Adrenal gland (tissue), 12 donors: ENCODE measurements around the gene ADAMTSL1. TPM values are rescaled to one million over a fixed set of nuclear protein-coding genes. Genes with fewer than 3 reads are reported as not detected.

Experiments used
- DNase-seq, 7 donors: peaks; one replicate each; pipeline ENCODE4 v3.0.0-alpha.2; 2019 to 2020
- H3K27ac ChIP-seq, 5 donors: fragments of 200-600 bp; sonication (generic) in 4 of 5; 1 replicate in 3 of 5; 2 replicates in 2 of 5; pipeline versions ENCODE4 v1.5.1 to v1.8.0; 2016 to 2020; ENCODE audit warnings: mild to moderate bottlenecking in 1 of 5
- H3K27me3 ChIP-seq: fragments of 200-600 bp; 2 replicates; pipeline ENCODE4 v1.8.0; 2021
- H3K36me3 ChIP-seq, 2 donors: fragments of 200-600 bp; replicated peaks in 1 of 2; 1 replicate in 1 of 2; 2 replicates in 1 of 2; pipeline versions ENCODE4 v1.5.1 to v1.8.0; 2018 to 2022
- H3K4me1 ChIP-seq, 2 donors: fragments of 200-600 bp; replicated peaks in 1 of 2; 1 replicate in 1 of 2; 2 replicates in 1 of 2; pipeline versions ENCODE4 v1.5.1 to v1.8.0; 2018 to 2021
- H3K4me3 ChIP-seq, 4 donors: fragments of 200-600 bp; sonication (generic) in 3 of 4; one replicate each; pipeline ENCODE4 v1.5.1; 2016 to 2018
- H3K9me3 ChIP-seq, 3 donors: fragments of 200-600 bp; sonication (generic) in 1 of 3; replicated peaks in 1 of 3; 1 replicate in 2 of 3; 2 replicates in 1 of 3; pipeline versions ENCODE4 v1.5.1 to v1.8.0; 2016 to 2021
- CTCF ChIP-seq, 6 experiments: fragments of 450-650 bp in 4 of 6; fragments of 200-600 bp in 2 of 6; sonication (generic) in 1 of 6; IDR thresholded peaks; 1 replicate in 5 of 6; 2 replicates in 1 of 6; pipeline versions ENCODE4 v1.5.1 to v1.8.0; 2016 to 2021; ENCODE audit warnings: antibody characterized with exemption in 6 of 6, mild to moderate bottlenecking in 2 of 6, moderate library complexity in 1 of 6
- POLR2A ChIP-seq, 2 donors: fragments of 450-650 bp; IDR thresholded peaks; one replicate each; pipeline ENCODE4 v1.6.1; 2017; ENCODE audit warnings: antibody characterized with exemption in 2 of 2, mild to moderate bottlenecking in 2 of 2, moderate library complexity in 1 of 2
- WGBS, 4 donors: extraction: QIAGEN DNeasy Blood & Tissue Kit in 2 of 4; methylation state at CpG; one replicate each; pipeline versions ENCODE4 v1.1.5 to v1.1.7; 2013 to 2017; 5-methylcytosine and 5-hydroxymethylcytosine counted together
- intact Hi-C, 2 donors: fragments of 100-400 bp; cut with DNase I; formaldehyde crosslinking; loops; one replicate each; pipeline versions ENCODE4 v1.14.1 to v1.15.0; 2022 to 2023
- polyA plus RNA-seq, 3 donors: library from polyadenylated mRNA; stranded (reverse); fragments of 200-250 nt in 2 of 3; fragments of 350-450 nt in 1 of 3; fragmentation: Illumina TruSeq in 1 of 3; extraction: RNeasy Lipid Tissue Mini Kit (QIAGEN cat#74804) in 1 of 3; gene quantifications; one replicate each; pipeline ENCODE4 v1.2.3, GENCODE V29; 2013 to 2014
- total RNA-seq, 9 donors: library from RNA; depleted of rRNA in 4 of 9; stranded (reverse); fragments of >200 nt in 4 of 9; fragments of 120-200 nt in 1 of 9; fragmentation: NEBNext Ultra II Directional in 1 of 9; extraction: Animal tissue kit (Norgen Biotek cat#: 25700) in 1 of 9; gene quantifications; one replicate each; pipeline versions ENCODE4 v1.1.0 to v1.2.4, GENCODE V29; 2013 to 2023
- donor health status: healthy with polysubstance abuse.
- donor health status: Bipolar disorder and iron deficiency.
- donor health status: DM: yes; HTN: yes; CAD: no.
- donor health status: DM: no; HTN: no; CAD: no.
- donor health status: DM: no; HTN: no; CAD: no.
- donor health status: DM: yes; HTN: yes; CAD: no.

ADAMTSL1 gene
- total and polyA plus RNA-seq, 12 donors, result 4.9 to 38.1 (median 20.6) TPM

DNA sequence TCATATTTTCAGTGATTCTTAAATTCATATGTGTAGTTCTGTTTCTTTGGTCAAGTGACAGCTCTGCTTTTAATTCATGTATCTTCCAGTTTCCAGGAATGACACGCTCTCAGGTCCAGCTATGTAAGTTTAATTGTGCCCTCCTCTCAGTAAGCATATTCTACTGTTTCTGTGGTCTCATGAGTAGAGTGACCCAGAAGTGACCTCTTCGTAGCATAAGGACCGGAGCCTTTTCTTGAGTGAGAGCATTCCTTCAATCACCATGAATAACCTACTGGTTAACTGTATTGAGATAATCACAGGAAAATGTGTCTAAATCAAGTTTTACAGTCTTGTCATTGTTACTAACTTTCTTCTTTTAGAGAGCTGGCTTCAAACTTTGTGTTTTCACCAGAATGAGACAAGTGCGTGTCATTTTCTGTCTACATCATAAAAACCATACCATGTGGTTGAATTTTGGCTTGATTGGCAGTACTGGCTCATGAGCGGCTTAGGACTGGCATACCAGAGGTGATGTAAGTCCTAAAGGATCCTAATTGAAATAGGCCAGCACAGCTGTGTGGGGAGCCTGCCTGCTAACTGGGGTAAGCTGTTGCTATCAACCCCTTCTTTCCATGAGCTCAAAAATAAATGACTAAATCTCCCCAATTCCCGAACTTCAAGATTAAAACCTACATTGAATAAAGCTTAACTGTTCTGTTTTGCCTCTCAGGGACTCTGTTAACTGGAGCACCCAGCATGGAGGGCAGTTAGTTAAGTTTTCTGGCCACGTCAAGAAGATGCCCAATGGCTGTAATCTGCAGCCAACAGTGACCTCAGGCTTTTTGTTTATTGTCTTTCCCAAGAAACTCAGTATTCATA, 4.8 kb downstream of the ADAMTSL1 start:
- no peaks in the 10 kb centered on the region for H3K4me1 ChIP-seq
- TF ChIP-seq CTCF (IDR thresholded peaks at IDR 0.05) (no peak), POLR2A (IDR thresholded peaks at IDR 0.05) (no peak)
- H3K27ac ChIP-seq, result no peak overlapping the region
- WGBS, 4 donors, result 88 to 93% (median 91%) methylated on average over 7 of the region's 7 CpGs
- no peak overlapping the region for H3K4me3 ChIP-seq
- no peaks in the 10 kb centered on the region for H3K9me3 ChIP-seq
- intact Hi-C loops, result no loop called here
- H3K27me3 ChIP-seq, result no peaks in the 10 kb centered on the region
- no peaks in the 10 kb centered on the region for H3K36me3 ChIP-seq
- no peak for DNase-seq

- no peak for DNase-seq
- no peaks in the 10 kb centered on the region for H3K4me1 ChIP-seq
- H3K36me3 ChIP-seq, result no peaks in the 10 kb centered on the region
- H3K27me3 ChIP-seq, result no peaks in the 10 kb centered on the region
- TF ChIP-seq CTCF (IDR thresholded peaks at IDR 0.05) (no peak), POLR2A (IDR thresholded peaks at IDR 0.05) (no peak)
- no peaks in the 10 kb centered on the region for H3K9me3 ChIP-seq
- H3K4me3 ChIP-seq, result no peak overlapping the region
- H3K27ac ChIP-seq, result no peak overlapping the region
- intact Hi-C loops, result no loop called here
- WGBS, 4 donors, result 83 to 86% (median 85%) methylated on average over 3 of the region's 3 CpGs
These were observed 5.5 kb downstream of the ADAMTSL1 start for GRCh38 chr9:18479405-18479804.

- no peaks in the 10 kb centered on the region for H3K27me3 ChIP-seq
- no peaks in the 10 kb centered on the region for H3K36me3 ChIP-seq
- H3K9me3 ChIP-seq, result no peaks in the 10 kb centered on the region
- no peaks in the 10 kb centered on the region for H3K4me1 ChIP-seq
- WGBS, 4 donors, result 61 to 81% (median 72%) methylated on average over 3 of the region's 3 CpGs
- no peak overlapping the region for H3K27ac ChIP-seq
- intact Hi-C loops, result loop anchor here in 1 of 2 donors (10.0 kb wide), 1 partner anchor 114 kb away; no protein-coding TSS in a partner anchor
- no peak for TF ChIP-seq CTCF (IDR thresholded peaks at IDR 0.05)
- TF ChIP-seq POLR2A (IDR thresholded peaks at IDR 0.05), result no peak
- H3K4me3 ChIP-seq, result no peak overlapping the region
- DNase-seq, result no peak
These were observed 6.7 kb downstream of the ADAMTSL1 start for GRCh38 chr9:18480662-18481093.

- no peak for DNase-seq
- Histone ChIP-seq H3K36me3 (no peaks in the 10 kb centered on the region), H3K27ac (no peak overlapping the region), H3K4me3 (no peak overlapping the region), H3K9me3 (no peaks in the 10 kb centered on the region), H3K27me3 (no peaks in the 10 kb centered on the region), H3K4me1 (no peaks in the 10 kb centered on the region)
- intact Hi-C loops, result loop anchor here in 1 of 2 donors (10.0 kb wide), 1 partner anchor 112 kb away; no protein-coding TSS in a partner anchor
- WGBS, 4 donors, result 85 to 89% (median 87%) methylated on average over 2 of the region's 2 CpGs
- TF ChIP-seq POLR2A (IDR thresholded peaks at IDR 0.05) (no peak), CTCF (IDR thresholded peaks at IDR 0.05) (no peak)
These were observed 8.4 kb downstream of the ADAMTSL1 start for GRCh38 chr9:18482371-18482770.
